ENCODE measurements around the gene DAZAP2.

DNA sequence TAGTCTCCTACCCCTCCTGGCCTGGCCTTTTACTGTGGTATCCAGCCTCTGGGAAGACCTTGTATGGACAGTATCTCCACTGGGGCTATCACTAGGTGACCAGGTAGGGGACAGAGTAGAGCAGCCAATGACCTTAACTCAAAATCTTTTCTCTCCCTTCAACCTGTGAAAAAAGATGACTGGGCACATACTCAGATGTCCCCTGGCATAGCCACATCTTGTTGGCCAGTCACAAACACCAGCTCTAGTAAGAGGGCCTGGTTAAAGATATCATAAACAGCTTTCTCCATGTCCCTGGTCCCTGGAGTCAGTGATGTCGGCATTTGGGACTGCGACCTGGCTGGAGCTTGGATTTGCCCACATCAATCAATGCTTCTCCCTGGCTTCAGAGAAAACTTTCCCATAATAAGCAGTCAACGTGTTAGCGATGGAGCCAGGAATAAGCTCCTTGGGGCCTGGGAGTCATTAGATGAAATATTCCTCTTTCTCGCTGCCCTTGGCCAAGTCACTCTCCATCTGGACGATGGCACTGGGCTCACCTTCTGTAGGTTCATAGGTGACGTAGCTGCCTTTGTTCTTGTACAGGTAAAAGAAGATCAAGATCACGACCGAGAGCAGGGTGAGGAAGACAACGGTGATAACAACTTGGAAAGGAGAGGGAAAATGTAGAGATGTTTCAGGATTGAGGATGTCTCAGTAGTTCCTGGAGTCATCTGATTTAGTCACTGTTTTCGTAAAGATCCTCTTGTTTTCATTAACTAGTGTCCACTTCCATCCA is 7.0 kb downstream of the DAZAP2 start:
- no peak for TF ChIP-seq EZH2 (IDR thresholded peaks at IDR 0.05; ENCODE audit: insufficient read depth, poor library complexity, severe bottlenecking)
- TF ChIP-seq EZH2phosphoT487 (IDR thresholded peaks at IDR 0.05; ENCODE audit: insufficient read depth, low read depth): no peak

Data from GM23248 (cell line).